Thyroid gland (tissue), 4 donors: ENCODE data around the gene TCEANC. TPM values are rescaled to one million over a fixed set of nuclear protein-coding genes. Genes with fewer than 3 reads are reported as not detected.

ENCODE experiments used
- DNase-seq, 2 donors: peaks; one replicate each; pipeline ENCODE4 v3.0.0-alpha.2; 2019
- H3K27ac ChIP-seq, 3 donors: fragments of 200-600 bp; sonication (generic); 1 replicate in 2 of 3; 2 replicates in 1 of 3; pipeline ENCODE4 v1.5.1; 2016 to 2019; ENCODE audit warnings: mild to moderate bottlenecking in 1 of 3, moderate library complexity in 1 of 3
- H3K27me3 ChIP-seq: fragments of 200-600 bp; sonication (generic); one replicate; pipeline ENCODE4 v1.5.1; 2019
- H3K36me3 ChIP-seq, 2 donors: fragments of 200-600 bp; sonication (generic); one replicate each; pipeline ENCODE4 v1.5.1; 2016 to 2019
- H3K4me1 ChIP-seq, 2 donors: fragments of 200-600 bp; sonication (generic); one replicate each; pipeline ENCODE4 v1.5.1; 2017 to 2019
- H3K4me3 ChIP-seq, 3 donors: fragments of 200-600 bp; sonication (generic); replicated peaks in 1 of 3; 1 replicate in 2 of 3; 2 replicates in 1 of 3; pipeline ENCODE4 v1.5.1; 2016; ENCODE audit warnings: mild to moderate bottlenecking in 1 of 3
- H3K9me3 ChIP-seq: fragments of 200-600 bp; sonication (generic); one replicate; pipeline ENCODE4 v1.5.1; 2017
- POLR2A ChIP-seq, 2 donors: fragments of 450-650 bp; IDR thresholded peaks; one replicate each; pipeline ENCODE4 v1.6.1; 2017; ENCODE audit warnings: antibody characterized with exemption in 2 of 2, mild to moderate bottlenecking in 2 of 2, moderate library complexity in 1 of 2
- WGBS, 2 donors: methylation state at CpG; one replicate each; pipeline ENCODE4 v1.1.5; 2017; 5-methylcytosine and 5-hydroxymethylcytosine counted together
- intact Hi-C: fragments of 100-400 bp; cut with DNase I; formaldehyde crosslinking; loops from one replicate; pipeline ENCODE4 v1.15.1; 2023
- total RNA-seq, 4 donors: library from RNA; depleted of rRNA; stranded (reverse); fragments of >200 nt; gene quantifications; one replicate each; pipeline ENCODE4 v1.2.3, GENCODE V29; 2016
- TF ChIP-seq, protein P1 (sequence below), 6 experiments: fragments of 200-600 bp in 3 of 6; fragments of 450-650 bp in 3 of 6; sonication (generic) in 3 of 6; IDR thresholded peaks; one replicate each; pipeline ENCODE4 v1.5.1; 2016 to 2019; ENCODE audit warnings: antibody characterized with exemption in 6 of 6, mild to moderate bottlenecking in 2 of 6, inconsistent platforms in 1 of 6, moderate library complexity in 1 of 6

TCEANC gene
- total RNA-seq, 4 donors from 2014 or later, result 4.5 to 8.6 (median 6.4) TPM

DNA sequence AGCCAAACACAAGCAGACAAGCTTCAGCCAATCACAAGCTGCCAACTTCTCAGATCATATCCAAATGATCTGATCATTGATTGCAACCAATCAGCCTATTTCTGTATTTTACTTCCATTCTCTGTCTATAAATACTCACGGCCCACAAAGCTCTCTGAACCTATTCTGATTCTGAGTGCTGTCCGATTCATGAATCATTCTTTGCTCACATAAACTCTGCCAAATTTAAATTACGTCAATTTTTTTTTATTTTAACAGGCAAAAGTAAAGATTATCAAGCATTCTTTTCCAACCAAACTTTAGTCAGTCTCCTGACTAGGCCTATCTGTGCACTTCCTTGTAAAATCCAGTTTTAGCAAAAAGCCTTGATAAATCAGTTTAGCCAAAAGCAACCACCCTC, 1.8 kb upstream of the TCEANC start:
- no peaks in the 10 kb centered on the region for H3K9me3 ChIP-seq
- intact Hi-C loops, result no loop called here
- WGBS, 2 donors, result 60 to 63% methylated on average over 3 of the region's 3 CpGs
- no peaks in the 10 kb centered on the region for H3K36me3 ChIP-seq
- no peak for DNase-seq
- peaks cover 5 to 11% of the 10 kb centered on the region in 2 donors for H3K4me1 ChIP-seq
- H3K27ac ChIP-seq, result no peak overlapping the region
- H3K27me3 ChIP-seq, result no peaks in the 10 kb centered on the region
- no peak for TF ChIP-seq POLR2A (IDR thresholded peaks at IDR 0.05)
- H3K4me3 ChIP-seq, result no peak overlapping the region

DNA sequence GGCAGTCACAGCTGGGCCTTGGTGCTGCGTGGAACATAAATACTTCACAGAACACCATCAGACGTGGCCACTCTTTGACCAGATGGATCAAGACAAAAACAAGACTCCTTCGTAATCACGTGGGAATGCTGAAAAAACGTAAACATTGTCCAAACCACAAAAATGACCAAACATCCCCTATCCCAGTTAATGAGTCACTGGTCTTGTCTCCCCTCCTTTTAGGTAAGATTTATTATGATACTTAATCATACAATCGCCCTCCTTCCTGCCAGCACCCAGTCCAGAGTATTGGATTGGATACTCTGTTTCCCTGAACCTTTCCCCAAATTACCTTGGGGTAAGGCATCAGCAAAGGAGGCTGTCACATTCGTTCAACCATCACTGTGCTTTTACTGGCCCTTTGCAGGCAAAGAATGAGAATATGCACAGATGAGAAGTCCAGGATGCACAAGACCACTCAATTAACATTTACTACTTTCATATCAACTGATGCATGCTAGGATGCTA, 601 bp upstream of the TCEANC start:
- no peak for TF ChIP-seq POLR2A (IDR thresholded peaks at IDR 0.05)
- TF ChIP-seq, protein P1, sequence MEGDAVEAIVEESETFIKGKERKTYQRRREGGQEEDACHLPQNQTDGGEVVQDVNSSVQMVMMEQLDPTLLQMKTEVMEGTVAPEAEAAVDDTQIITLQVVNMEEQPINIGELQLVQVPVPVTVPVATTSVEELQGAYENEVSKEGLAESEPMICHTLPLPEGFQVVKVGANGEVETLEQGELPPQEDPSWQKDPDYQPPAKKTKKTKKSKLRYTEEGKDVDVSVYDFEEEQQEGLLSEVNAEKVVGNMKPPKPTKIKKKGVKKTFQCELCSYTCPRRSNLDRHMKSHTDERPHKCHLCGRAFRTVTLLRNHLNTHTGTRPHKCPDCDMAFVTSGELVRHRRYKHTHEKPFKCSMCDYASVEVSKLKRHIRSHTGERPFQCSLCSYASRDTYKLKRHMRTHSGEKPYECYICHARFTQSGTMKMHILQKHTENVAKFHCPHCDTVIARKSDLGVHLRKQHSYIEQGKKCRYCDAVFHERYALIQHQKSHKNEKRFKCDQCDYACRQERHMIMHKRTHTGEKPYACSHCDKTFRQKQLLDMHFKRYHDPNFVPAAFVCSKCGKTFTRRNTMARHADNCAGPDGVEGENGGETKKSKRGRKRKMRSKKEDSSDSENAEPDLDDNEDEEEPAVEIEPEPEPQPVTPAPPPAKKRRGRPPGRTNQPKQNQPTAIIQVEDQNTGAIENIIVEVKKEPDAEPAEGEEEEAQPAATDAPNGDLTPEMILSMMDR (IDR thresholded peaks at IDR 0.05), result no peak
- H3K27me3 ChIP-seq, result no peaks in the 10 kb centered on the region
- H3K4me1 ChIP-seq, result peaks cover 5 to 11% of the 10 kb centered on the region in 2 donors
- no peak for DNase-seq
- peak overlapping the region in 2 of 3 donors; percentile 50 to 62 for H3K4me3 ChIP-seq
- no peaks in the 10 kb centered on the region for H3K9me3 ChIP-seq
- peak overlapping the region; percentile 37 to 66 (median 58) for H3K27ac ChIP-seq
- WGBS, 2 donors, result 70 to 74% methylated on average over 7 of the region's 7 CpGs
- H3K36me3 ChIP-seq, result no peaks in the 10 kb centered on the region
- intact Hi-C loops, result no loop called here

DNA sequence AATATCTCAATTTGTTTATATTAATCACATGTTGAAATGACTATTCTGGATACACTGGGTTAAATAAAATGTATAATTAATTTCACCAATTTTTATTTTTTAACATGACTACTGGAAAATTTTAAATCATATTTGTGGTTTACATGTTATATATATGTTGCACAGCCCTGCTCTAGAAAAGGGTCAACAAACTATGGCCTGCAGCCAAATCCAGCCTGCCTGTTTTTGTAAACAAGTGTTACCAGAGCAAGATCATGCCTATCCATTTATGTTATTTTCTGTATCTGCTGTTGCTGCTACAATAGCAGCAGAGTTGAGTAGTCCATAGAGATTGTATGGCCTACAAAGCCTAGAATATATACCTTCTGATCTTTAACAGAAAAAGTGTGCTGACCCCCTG, 1.2 kb downstream of the TCEANC start:
- intact Hi-C loops, result no loop called here
- Histone ChIP-seq H3K9me3 (no peaks in the 10 kb centered on the region), H3K4me3 (no peak overlapping the region), H3K4me1 (peaks cover 9 to 11% of the 10 kb centered on the region in 2 donors), H3K36me3 (no peaks in the 10 kb centered on the region), H3K27ac (no peak overlapping the region), H3K27me3 (no peaks in the 10 kb centered on the region)
- TF ChIP-seq, protein P1 (IDR thresholded peaks at IDR 0.05), result no peak
- DNase-seq, result no peak

DNA sequence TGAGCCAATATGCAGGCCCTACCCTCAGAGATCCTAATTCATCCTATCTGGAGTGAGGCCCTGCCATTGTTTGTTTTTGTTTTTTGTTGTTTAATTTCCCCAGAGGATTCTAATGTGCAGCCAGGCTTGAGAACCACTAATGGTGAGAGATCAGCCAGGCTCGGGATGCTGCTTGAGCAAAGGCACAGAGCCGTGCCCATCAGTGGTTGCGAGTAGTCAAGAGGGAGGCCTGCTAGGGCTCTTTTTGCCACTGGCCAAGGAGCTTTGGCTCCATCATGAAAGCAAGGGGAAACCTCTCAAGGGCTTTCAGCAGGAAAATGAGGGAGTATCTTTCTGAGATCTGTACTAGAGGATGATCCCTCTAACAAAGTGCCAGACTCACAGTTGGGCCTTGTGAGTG, 2.7 kb downstream of the TCEANC start:
- intact Hi-C loops, result loop anchor here (5.0 kb wide), 1 partner anchor 377 kb away; no protein-coding TSS in a partner anchor
- Histone ChIP-seq H3K27me3 (no peaks in the 10 kb centered on the region), H3K27ac (no peak overlapping the region), H3K4me1 (peaks cover 10 to 11% of the 10 kb centered on the region in 2 donors), H3K9me3 (no peaks in the 10 kb centered on the region), H3K36me3 (no peaks in the 10 kb centered on the region), H3K4me3 (no peak overlapping the region)
- TF ChIP-seq POLR2A (IDR thresholded peaks at IDR 0.05), result no peak
- TF ChIP-seq, protein P1 (IDR thresholded peaks at IDR 0.05), result no peak
- 50 to 70% methylated on average over 1 to 3 of the region's 3 CpGs for WGBS, 2 donors
- DNase-seq, result no peak

DNA sequence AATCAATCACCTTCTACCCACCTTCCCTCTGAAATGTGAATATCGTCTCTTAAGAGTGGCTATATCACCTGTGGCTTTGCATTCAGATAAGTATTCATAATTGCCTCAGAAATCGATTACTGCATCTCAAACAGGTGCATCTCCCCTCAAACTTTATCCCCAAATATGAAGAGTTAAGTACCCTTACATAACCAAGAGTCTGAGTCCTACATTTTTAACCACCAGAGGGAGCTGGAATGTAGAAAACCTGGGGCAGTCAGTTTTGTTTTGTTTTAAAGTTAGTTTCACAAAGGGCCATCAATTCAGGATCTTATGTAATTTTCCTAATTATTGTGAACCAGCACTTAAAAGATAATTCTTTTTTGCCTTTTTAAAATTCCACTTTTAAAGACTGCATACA, 5.7 kb downstream of the TCEANC start:
- 10 to 16% methylated on average over 2 of the region's 2 CpGs for WGBS, 2 donors
- Histone ChIP-seq H3K4me1 (peaks cover 4 to 5% of the 10 kb centered on the region in 2 donors), H3K27ac (peak overlapping the region in 1 of 3 donors; percentile 47), H3K9me3 (no peaks in the 10 kb centered on the region), H3K27me3 (no peaks in the 10 kb centered on the region), H3K4me3 (no peak overlapping the region), H3K36me3 (no peaks in the 10 kb centered on the region)
- TF ChIP-seq, protein P1 (IDR thresholded peaks at IDR 0.05), result peak in 5 of 6 experiments; percentile 51 to 79 (median 63)
- TF ChIP-seq POLR2A (IDR thresholded peaks at IDR 0.05), result no peak
- intact Hi-C loops, result loop anchor here (5.0 kb wide), 1 partner anchor 374 kb away; no protein-coding TSS in a partner anchor
- DNase-seq, result no peak
